WTC11 (cell line): ENCODE results near the gene LARP1. TPM values are rescaled to one million over a fixed set of nuclear protein-coding genes. Genes with fewer than 3 reads are reported as not detected.
"Not testable (repeated sequence)": the region's sequence is repeated elsewhere in the genome, so short reads cannot be mapped to it uniquely, and the experiment has no call there.

Experiments used
- ATAC-seq: fragments of 200-7000 bp; cut with Tn5 transposase; 2 replicates; pipeline ENCODE4 v1.10.0; 2021; ENCODE audit warnings: mild to moderate bottlenecking, moderate library complexity
- CTCF ChIA-PET: fragments of 300-600 bp; sonication (Branson Sonifier 250); formaldehyde crosslinking; loops from one replicate; lab custom pipeline; 2021; ENCODE audit warnings: antibody characterized with exemption; lab: Charles Lee
- POLR2A ChIA-PET: fragments of 350-600 bp; sonication (Branson Sonifier 250); formaldehyde crosslinking; loops from one replicate; lab custom pipeline; 2021; ENCODE audit warnings: antibody characterized with exemption; lab: Charles Lee
- DNase-seq: peaks from one replicate; pipeline ENCODE4 v3.0.0; 2021; ENCODE audit warnings: low spot score
- H3K27ac Mint-ChIP-seq: 2 replicates; pipeline ENCODE4 v1.8.0; 2021; ENCODE audit warnings: mixed read lengths
- H3K27me3 Mint-ChIP-seq: 2 replicates; pipeline ENCODE4 v1.8.0; 2021; ENCODE audit warnings: low read depth, mild to moderate bottlenecking, moderate library complexity, mixed read lengths
- H3K36me3 Mint-ChIP-seq: 2 replicates; pipeline ENCODE4 v1.8.0; 2021; ENCODE audit warnings: mixed read lengths
- H3K4me1 Mint-ChIP-seq: 2 replicates; pipeline ENCODE4 v1.8.0; 2022; ENCODE audit warnings: mixed read lengths
- H3K4me3 Mint-ChIP-seq: 2 replicates; pipeline ENCODE4 v1.8.0; 2021; ENCODE audit warnings: mild to moderate bottlenecking, moderate library complexity, mixed read lengths
- H3K9me3 Mint-ChIP-seq: 2 replicates; pipeline ENCODE4 v1.8.0; 2021; ENCODE audit warnings: mixed read lengths
- ATF1 ChIP-seq: sonication (generic); formaldehyde crosslinking; IDR thresholded peaks from 2 replicates; pipeline ENCODE4 v1.8.1; 2023; ENCODE audit warnings: mild to moderate bottlenecking, moderate library complexity, missing genetic modification reagents
- ATF2 ChIP-seq: sonication (generic); formaldehyde crosslinking; IDR thresholded peaks from 2 replicates; pipeline ENCODE4 v1.8.1; 2022; ENCODE audit warnings: low read depth, missing genetic modification reagents, borderline replicate concordance
- CREB1 ChIP-seq: sonication (generic); formaldehyde crosslinking; IDR thresholded peaks from 2 replicates; pipeline ENCODE4 v1.8.0; 2023; ENCODE audit warnings: mild to moderate bottlenecking, missing genetic modification reagents
- MAX ChIP-seq: sonication (generic); formaldehyde crosslinking; IDR thresholded peaks from 2 replicates; pipeline ENCODE4 v1.8.0; 2022; ENCODE audit warnings: mild to moderate bottlenecking, missing genetic modification reagents
- NFE2L1 ChIP-seq: sonication (generic); formaldehyde crosslinking; IDR thresholded peaks from 2 replicates; pipeline ENCODE4 v1.8.1; 2023; ENCODE audit warnings: missing genetic modification reagents
- NFYB ChIP-seq: sonication (generic); formaldehyde crosslinking; conservative IDR thresholded peaks from 2 replicates; pipeline ENCODE4 v1.8.0; 2022; ENCODE audit warnings: low read depth, missing genetic modification reagents
- NR1H2 ChIP-seq: sonication (generic); formaldehyde crosslinking; IDR thresholded peaks from 2 replicates; pipeline ENCODE4 v1.9.0; 2021; ENCODE audit warnings: mild to moderate bottlenecking, moderate library complexity, missing genetic modification reagents
- PRRX2 ChIP-seq: fragments of 250-450 bp; sonication (Bioruptor Pico); IDR thresholded peaks from 2 replicates; pipeline ENCODE4 v1.8.0; 2021; ENCODE audit warnings: mild to moderate bottlenecking
- RORB ChIP-seq: fragments of 250-450 bp; sonication (Bioruptor Pico); IDR thresholded peaks from 2 replicates; pipeline ENCODE4 v1.9.0; 2021; ENCODE audit warnings: mild to moderate bottlenecking
- TEAD4 ChIP-seq: sonication (generic); formaldehyde crosslinking; IDR thresholded peaks from 2 replicates; pipeline ENCODE4 v1.8.0; 2022; ENCODE audit warnings: mild to moderate bottlenecking, missing genetic modification reagents
- ZNF219 ChIP-seq: sonication (generic); formaldehyde crosslinking; IDR thresholded peaks from 2 replicates; pipeline ENCODE4 v1.8.0; 2023; ENCODE audit warnings: missing genetic modification reagents, mild to moderate bottlenecking, borderline replicate concordance
- ZNF396 ChIP-seq: fragments of 250-450 bp; sonication (Bioruptor Pico); IDR thresholded peaks from 2 replicates; pipeline ENCODE4 v1.8.0; 2021; ENCODE audit warnings: mild to moderate bottlenecking, moderate library complexity, borderline replicate concordance
- ZNF416 ChIP-seq: fragments of 250-450 bp; sonication (Bioruptor Pico); IDR thresholded peaks from 2 replicates; pipeline ENCODE4 v1.9.0; 2021; ENCODE audit warnings: mild to moderate bottlenecking, inconsistent platforms
- ZNF423 ChIP-seq: fragments of 250-450 bp; sonication (Bioruptor Pico); IDR thresholded peaks from 2 replicates; pipeline ENCODE4 v2.1.2; 2022; ENCODE audit warnings: mild to moderate bottlenecking, moderate library complexity
- ZNF532 ChIP-seq: fragments of 250-450 bp; sonication (Bioruptor Pico); IDR thresholded peaks from 2 replicates; pipeline ENCODE4 v1.9.0; 2021; ENCODE audit warnings: mild to moderate bottlenecking, borderline replicate concordance
- total RNA-seq: library from RNA; stranded (reverse); gene quantifications from 3 replicates; pipeline ENCODE4 v1.2.3, GENCODE V29; 2021
- TF ChIP-seq, protein P1 (sequence below): sonication (generic); formaldehyde crosslinking; IDR thresholded peaks from 2 replicates; pipeline ENCODE4 v1.8.1; 2023; ENCODE audit warnings: mild to moderate bottlenecking, missing genetic modification reagents, moderate library complexity
- TF ChIP-seq, protein P2 (sequence below): sonication (generic); formaldehyde crosslinking; IDR thresholded peaks from 2 replicates; pipeline ENCODE4 v1.8.1; 2022; ENCODE audit warnings: mild to moderate bottlenecking, missing genetic modification reagents, moderate library complexity, borderline replicate concordance
- TF ChIP-seq, protein P3 (sequence below): sonication (generic); formaldehyde crosslinking; IDR thresholded peaks from 2 replicates; pipeline ENCODE4 v1.8.0; 2022; ENCODE audit warnings: mild to moderate bottlenecking, missing genetic modification reagents
- TF ChIP-seq, protein P4 (sequence below): fragments of 250-450 bp; sonication (Bioruptor Pico); IDR thresholded peaks from 2 replicates; pipeline ENCODE4 v1.9.0; 2021; ENCODE audit warnings: moderate library complexity, mild to moderate bottlenecking, inconsistent platforms, borderline replicate concordance

LARP1 gene
- total RNA-seq, 1 experiment from 2014 or later: 406 TPM

- TF ChIP-seq, protein P1, sequence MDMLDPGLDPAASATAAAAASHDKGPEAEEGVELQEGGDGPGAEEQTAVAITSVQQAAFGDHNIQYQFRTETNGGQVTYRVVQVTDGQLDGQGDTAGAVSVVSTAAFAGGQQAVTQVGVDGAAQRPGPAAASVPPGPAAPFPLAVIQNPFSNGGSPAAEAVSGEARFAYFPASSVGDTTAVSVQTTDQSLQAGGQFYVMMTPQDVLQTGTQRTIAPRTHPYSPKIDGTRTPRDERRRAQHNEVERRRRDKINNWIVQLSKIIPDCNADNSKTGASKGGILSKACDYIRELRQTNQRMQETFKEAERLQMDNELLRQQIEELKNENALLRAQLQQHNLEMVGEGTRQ: no peak
- TF ChIP-seq ATF1 (CRISPR knock-in tag) (no peak), RORB (no peak), MAX (CRISPR knock-in tag) (no peak), ZNF532 (CRISPR knock-in tag) (no peak), ZNF423 (CRISPR knock-in tag) (no peak)
- TF ChIP-seq, protein P2, sequence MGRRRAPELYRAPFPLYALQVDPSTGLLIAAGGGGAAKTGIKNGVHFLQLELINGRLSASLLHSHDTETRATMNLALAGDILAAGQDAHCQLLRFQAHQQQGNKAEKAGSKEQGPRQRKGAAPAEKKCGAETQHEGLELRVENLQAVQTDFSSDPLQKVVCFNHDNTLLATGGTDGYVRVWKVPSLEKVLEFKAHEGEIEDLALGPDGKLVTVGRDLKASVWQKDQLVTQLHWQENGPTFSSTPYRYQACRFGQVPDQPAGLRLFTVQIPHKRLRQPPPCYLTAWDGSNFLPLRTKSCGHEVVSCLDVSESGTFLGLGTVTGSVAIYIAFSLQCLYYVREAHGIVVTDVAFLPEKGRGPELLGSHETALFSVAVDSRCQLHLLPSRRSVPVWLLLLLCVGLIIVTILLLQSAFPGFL (CRISPR knock-in tag): no peak
Observed at GRCh38 chr5:154732212-154732611, 23.0 kb upstream of the LARP1 start (continued).

- TF ChIP-seq NFYB (CRISPR knock-in tag) (no peak), PRRX2 (CRISPR knock-in tag) (no peak), TEAD4 (no peak), ATF2 (CRISPR knock-in tag) (no peak), ZNF396 (CRISPR knock-in tag) (no peak), NR1H2 (CRISPR knock-in tag) (no peak), ZNF219 (CRISPR knock-in tag) (no peak), ZNF416 (CRISPR knock-in tag) (no peak), CREB1 (CRISPR knock-in tag) (no peak), NFE2L1 (CRISPR knock-in tag) (no peak)
- TF ChIP-seq, protein P3, sequence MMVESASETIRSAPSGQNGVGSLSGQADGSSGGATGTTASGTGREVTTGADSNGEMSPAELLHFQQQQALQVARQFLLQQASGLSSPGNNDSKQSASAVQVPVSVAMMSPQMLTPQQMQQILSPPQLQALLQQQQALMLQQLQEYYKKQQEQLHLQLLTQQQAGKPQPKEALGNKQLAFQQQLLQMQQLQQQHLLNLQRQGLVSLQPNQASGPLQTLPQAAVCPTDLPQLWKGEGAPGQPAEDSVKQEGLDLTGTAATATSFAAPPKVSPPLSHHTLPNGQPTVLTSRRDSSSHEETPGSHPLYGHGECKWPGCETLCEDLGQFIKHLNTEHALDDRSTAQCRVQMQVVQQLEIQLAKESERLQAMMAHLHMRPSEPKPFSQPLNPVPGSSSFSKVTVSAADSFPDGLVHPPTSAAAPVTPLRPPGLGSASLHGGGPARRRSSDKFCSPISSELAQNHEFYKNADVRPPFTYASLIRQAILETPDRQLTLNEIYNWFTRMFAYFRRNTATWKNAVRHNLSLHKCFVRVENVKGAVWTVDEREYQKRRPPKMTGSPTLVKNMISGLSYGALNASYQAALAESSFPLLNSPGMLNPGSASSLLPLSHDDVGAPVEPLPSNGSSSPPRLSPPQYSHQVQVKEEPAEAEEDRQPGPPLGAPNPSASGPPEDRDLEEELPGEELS (CRISPR knock-in tag): no peak
- TF ChIP-seq, protein P4, sequence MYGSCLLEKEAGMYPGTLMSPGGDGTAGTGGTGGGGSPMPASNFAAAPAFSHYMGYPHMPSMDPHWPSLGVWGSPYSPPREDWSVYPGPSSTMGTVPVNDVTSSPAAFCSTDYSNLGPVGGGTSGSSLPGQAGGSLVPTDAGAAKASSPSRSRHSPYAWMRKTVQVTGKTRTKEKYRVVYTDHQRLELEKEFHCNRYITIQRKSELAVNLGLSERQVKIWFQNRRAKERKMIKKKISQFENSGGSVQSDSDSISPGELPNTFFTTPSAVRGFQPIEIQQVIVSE (CRISPR knock-in tag): no peak
- POLR2A ChIA-PET: interaction anchor here (0.6 kb wide), 1 partner anchor 80 kb away, joined by 5 read pairs; no protein-coding TSS in a partner anchor
- Mint-ChIP-seq H3K9me3 (no peaks in the 10 kb centered on the region), H3K27me3 (no peaks in the 10 kb centered on the region), H3K36me3 (peaks cover 7% of the 10 kb centered on the region), H3K4me1 (peaks cover 27% of the 10 kb centered on the region), H3K27ac (peak overlapping the region; percentile 23; the same call in 1 of the 2 replicates), H3K4me3 (no peak overlapping the region)
- ATAC-seq (no peak), DNase-seq (no peak)
- CTCF ChIA-PET: no interaction called here
Observed at GRCh38 chr5:154734370-154735248, 20.6 kb upstream of the LARP1 start.

- H3K36me3 Mint-ChIP-seq, H3K27me3 Mint-ChIP-seq, H3K27ac Mint-ChIP-seq, ATAC-seq, POLR2A ChIA-PET, H3K4me3 Mint-ChIP-seq, H3K9me3 Mint-ChIP-seq, DNase-seq: not testable (repeated sequence)
- H3K4me1 Mint-ChIP-seq: peaks cover 28% of the 10 kb centered on the region
- CTCF ChIA-PET: interaction anchor here (1.1 kb wide), 1 partner anchor 85 kb away, joined by 4 read pairs; no protein-coding TSS in a partner anchor
Observed at GRCh38 chr5:154735362-154735761, 19.8 kb upstream of the LARP1 start.

GRCh38 chr5:154736372-154736771, 18.8 kb upstream of the LARP1 start:
- POLR2A ChIA-PET: interaction anchor here (0.5 kb wide), 1 partner anchor 39 kb away, joined by 4 read pairs; no protein-coding TSS in a partner anchor
- ATAC-seq: not testable (repeated sequence)

More at GRCh38 chr5:154736372-154736771, 18.8 kb upstream of the LARP1 start:
- H3K36me3 Mint-ChIP-seq, DNase-seq, H3K9me3 Mint-ChIP-seq, H3K27ac Mint-ChIP-seq, H3K4me3 Mint-ChIP-seq, H3K27me3 Mint-ChIP-seq: not testable (repeated sequence)
- peaks cover 32% of the 10 kb centered on the region for H3K4me1 Mint-ChIP-seq
- CTCF ChIA-PET: interaction anchor here (0.8 to 1.1 kb wide), 2 partner anchors 23 to 86 kb away, joined by 3 to 4 read pairs; no protein-coding TSS in a partner anchor
